Prostate gland (tissue), 2 donors: ENCODE results near the gene CTIF. TPM values are rescaled to one million over a fixed set of nuclear protein-coding genes. Genes with fewer than 3 reads are reported as not detected.

ENCODE experiments used
- DNase-seq: peaks from one replicate; pipeline ENCODE4 v3.0.0-alpha.2; 2019; ENCODE audit warnings: low spot score
- H3K27ac ChIP-seq, 2 donors: fragments of 200-600 bp; sonication (generic); 2 replicates each; pipeline ENCODE4 v1.5.1; 2017 to 2019
- H3K27me3 ChIP-seq: fragments of 200-600 bp; sonication (generic); replicated peaks from 2 replicates; pipeline ENCODE4 v1.5.1; 2019; ENCODE audit not compliant: insufficient read depth
- H3K36me3 ChIP-seq, 2 donors: fragments of 200-600 bp; sonication (generic); 1 replicate in 1 of 2; 2 replicates in 1 of 2; pipeline versions ENCODE4 v1.5.1 to v1.8.1; 2017 to 2019
- H3K4me1 ChIP-seq: fragments of 200-600 bp; sonication (generic); replicated peaks from 2 replicates; pipeline ENCODE4 v1.5.1; 2019
- H3K4me3 ChIP-seq, 2 donors: fragments of 200-600 bp; sonication (generic); 2 replicates each; pipeline ENCODE4 v1.5.1; 2017 to 2019
- H3K9me3 ChIP-seq: fragments of 200-600 bp; sonication (generic); 2 replicates; pipeline ENCODE4 v1.5.1; 2017
- CTCF ChIP-seq, 4 experiments: fragments of 200-600 bp in 2 of 4; fragments of 450-650 bp in 2 of 4; sonication (generic) in 2 of 4; IDR thresholded peaks; 1 replicate in 3 of 4; 2 replicates in 1 of 4; pipeline ENCODE4 v1.5.1; 2016 to 2019; ENCODE audit warnings: antibody characterized with exemption in 4 of 4, mild to moderate bottlenecking in 2 of 4, moderate library complexity in 2 of 4
- POLR2A ChIP-seq: fragments of 450-650 bp; IDR thresholded peaks from one replicate; pipeline ENCODE4 v1.6.1; 2016; ENCODE audit warnings: antibody characterized with exemption, mild to moderate bottlenecking
- POLR2AphosphoS5 ChIP-seq: sonication (generic); formaldehyde crosslinking; IDR thresholded peaks from one replicate; pipeline ENCODE4 v1.6.1; 2017; ENCODE audit warnings: antibody characterized with exemption
- WGBS: methylation state at CpG from one replicate; pipeline ENCODE4 v1.1.5; 2018; 5-methylcytosine and 5-hydroxymethylcytosine counted together
- intact Hi-C: fragments of 100-400 bp; cut with DNase I; formaldehyde crosslinking; loops from one replicate; pipeline ENCODE4 v1.14.2; 2022
- total RNA-seq, 2 donors: library from RNA; depleted of rRNA; stranded (reverse); fragments of >200 nt; gene quantifications; one replicate each; pipeline ENCODE4 v1.1.0, GENCODE V29; 2016

Gene CTIF
- total RNA-seq, 2 donors from 2014 or later: 8.1 to 57.9 TPM

- TF ChIP-seq POLR2AphosphoS5 (no peak), CTCF (IDR thresholded peaks at IDR 0.05) (no peak), POLR2A (no peak)
- H3K27ac ChIP-seq: no peak overlapping the region
- intact Hi-C loops: no loop called here
- no peak overlapping the region for H3K4me3 ChIP-seq
- no peaks in the 10 kb centered on the region for H3K27me3 ChIP-seq
- no peak for DNase-seq
- no peaks in the 10 kb centered on the region for H3K9me3 ChIP-seq
- 91% methylated on average over 8 of the region's 8 CpGs for WGBS
- peaks cover 18% of the 10 kb centered on the region for H3K4me1 ChIP-seq
- no peaks in the 10 kb centered on the region for H3K36me3 ChIP-seq
Measured at GRCh38 chr18:48896326-48896874, 357.6 kb downstream of the CTIF start.

- H3K27me3 ChIP-seq: no peaks in the 10 kb centered on the region
- H3K36me3 ChIP-seq: no peaks in the 10 kb centered on the region
- intact Hi-C loops: no loop called here
- WGBS: 93% methylated on average over 9 of the region's 9 CpGs
- H3K4me3 ChIP-seq: no peak overlapping the region
- DNase-seq: no peak
- H3K27ac ChIP-seq: no peak overlapping the region
- peaks cover 17% of the 10 kb centered on the region for H3K4me1 ChIP-seq
- H3K9me3 ChIP-seq: no peaks in the 10 kb centered on the region
- no peak for TF ChIP-seq POLR2A
- no peak for TF ChIP-seq POLR2AphosphoS5
- no peak for TF ChIP-seq CTCF (IDR thresholded peaks at IDR 0.05)
Measured at GRCh38 chr18:48896875-48897511, 358.2 kb downstream of the CTIF start.

GRCh38 chr18:48897531-48897930 is 358.7 kb downstream of the CTIF start:
- H3K36me3 ChIP-seq: no peaks in the 10 kb centered on the region
- intact Hi-C loops: no loop called here
- TF ChIP-seq POLR2AphosphoS5 (no peak), POLR2A (no peak), CTCF (IDR thresholded peaks at IDR 0.05) (no peak)
- H3K9me3 ChIP-seq: no peaks in the 10 kb centered on the region
- H3K27ac ChIP-seq: no peak overlapping the region
- H3K4me3 ChIP-seq: no peak overlapping the region
- DNase-seq: no peak
- H3K27me3 ChIP-seq: no peaks in the 10 kb centered on the region
- peaks cover 12% of the 10 kb centered on the region for H3K4me1 ChIP-seq
- WGBS: 67% methylated on average over 5 of the region's 5 CpGs

GRCh38 chr18:48898521-48898920 is 359.7 kb downstream of the CTIF start:
- H3K9me3 ChIP-seq: no peaks in the 10 kb centered on the region
- no peaks in the 10 kb centered on the region for H3K27me3 ChIP-seq
- no peaks in the 10 kb centered on the region for H3K36me3 ChIP-seq
- no peak for DNase-seq
- peaks cover 2% of the 10 kb centered on the region for H3K4me1 ChIP-seq
- WGBS: 69% methylated on average over 4 of the region's 4 CpGs
- intact Hi-C loops: no loop called here
- no peak overlapping the region for H3K4me3 ChIP-seq
- TF ChIP-seq POLR2AphosphoS5 (no peak), CTCF (IDR thresholded peaks at IDR 0.05) (no peak), POLR2A (no peak)
- H3K27ac ChIP-seq: no peak overlapping the region

GRCh38 chr18:48899558-48900174 is 360.8 kb downstream of the CTIF start:
- no peak overlapping the region for H3K27ac ChIP-seq
- no peaks in the 10 kb centered on the region for H3K9me3 ChIP-seq
- H3K36me3 ChIP-seq: no peaks in the 10 kb centered on the region
- DNase-seq: no peak
- WGBS: 85% methylated on average over 4 of the region's 4 CpGs
- H3K27me3 ChIP-seq: no peaks in the 10 kb centered on the region
- H3K4me1 ChIP-seq: no peaks in the 10 kb centered on the region
- no peak overlapping the region for H3K4me3 ChIP-seq
- intact Hi-C loops: no loop called here
- no peak for TF ChIP-seq POLR2AphosphoS5
- TF ChIP-seq POLR2A: no peak
- no peak for TF ChIP-seq CTCF (IDR thresholded peaks at IDR 0.05)
